Neural crest cell (in vitro differentiated cells): ENCODE results near the gene GAREM2. TPM values are rescaled to one million over a fixed set of nuclear protein-coding genes. Genes with fewer than 3 reads are reported as not detected.
A peak's percentile ranks its signal among the peaks of the same experiment; 100 is the strongest.

Source experiments
- DNase-seq: peaks from one replicate; pipeline ENCODE4 v3.0.0; 2021; ENCODE audit warnings: low read depth, mixed read lengths, low spot score
- H3K27ac Mint-ChIP-seq: one replicate; pipeline ENCODE4 v1.8.0; 2021; ENCODE audit warnings: mild to moderate bottlenecking, mixed read lengths; ENCODE audit not compliant: unreplicated experiment
- H3K27me3 Mint-ChIP-seq: 2 replicates; pipeline ENCODE4 v1.8.0; 2021; ENCODE audit warnings: low read depth, mild to moderate bottlenecking, mixed read lengths
- H3K36me3 Mint-ChIP-seq: 2 replicates; pipeline ENCODE4 v1.8.0; 2021; ENCODE audit warnings: low read depth, mild to moderate bottlenecking, mixed read lengths
- H3K4me1 Mint-ChIP-seq: 2 replicates; pipeline ENCODE4 v1.8.0; 2021; ENCODE audit warnings: mixed read lengths
- H3K4me3 Mint-ChIP-seq: one replicate; pipeline ENCODE4 v1.8.0; 2021; ENCODE audit warnings: mild to moderate bottlenecking, mixed read lengths
- H3K9me3 Mint-ChIP-seq: 2 replicates; pipeline ENCODE4 v1.8.0; 2021; ENCODE audit warnings: mixed read lengths
- total RNA-seq: library from RNA; stranded (reverse); gene quantifications from 2 replicates; pipeline ENCODE4 v1.2.1, GENCODE V29; 2021
- TF ChIP-seq, protein P1 (sequence below): fragments of 200-600 bp; sonication (generic); conservative IDR thresholded peaks from 2 replicates; pipeline ENCODE4 v1.5.0; 2021; ENCODE audit warnings: antibody characterized with exemption, mild to moderate bottlenecking

The GAREM2 gene
- total RNA-seq, 1 donor from 2014 or later = 21.8 TPM

DNA sequence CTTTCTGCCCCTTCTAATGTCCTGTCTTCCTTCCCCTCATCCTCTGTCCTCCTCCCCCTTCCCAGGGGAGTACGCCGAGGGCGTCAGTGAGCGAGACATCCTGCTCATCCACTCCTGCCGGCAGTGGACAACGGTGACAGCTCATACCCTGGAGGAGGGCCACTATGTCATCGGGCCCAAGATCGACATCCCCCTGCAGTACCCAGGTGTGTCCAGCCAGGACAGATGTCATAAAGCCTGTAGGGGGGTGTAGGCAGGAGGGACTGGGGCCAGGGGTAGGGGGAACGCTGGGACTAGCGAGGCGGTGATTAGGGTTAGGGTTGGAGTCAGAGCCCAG, 3.4 kb downstream of the GAREM2 start:
- no peak for DNase-seq
- no peaks in the 10 kb centered on the region for H3K9me3 Mint-ChIP-seq
- peak overlapping the region; percentile 79 for H3K4me3 Mint-ChIP-seq
- peaks cover 38% of the 10 kb centered on the region for H3K4me1 Mint-ChIP-seq
- H3K27ac Mint-ChIP-seq = no peak overlapping the region
- H3K36me3 Mint-ChIP-seq = no peaks in the 10 kb centered on the region
- TF ChIP-seq, protein P1, sequence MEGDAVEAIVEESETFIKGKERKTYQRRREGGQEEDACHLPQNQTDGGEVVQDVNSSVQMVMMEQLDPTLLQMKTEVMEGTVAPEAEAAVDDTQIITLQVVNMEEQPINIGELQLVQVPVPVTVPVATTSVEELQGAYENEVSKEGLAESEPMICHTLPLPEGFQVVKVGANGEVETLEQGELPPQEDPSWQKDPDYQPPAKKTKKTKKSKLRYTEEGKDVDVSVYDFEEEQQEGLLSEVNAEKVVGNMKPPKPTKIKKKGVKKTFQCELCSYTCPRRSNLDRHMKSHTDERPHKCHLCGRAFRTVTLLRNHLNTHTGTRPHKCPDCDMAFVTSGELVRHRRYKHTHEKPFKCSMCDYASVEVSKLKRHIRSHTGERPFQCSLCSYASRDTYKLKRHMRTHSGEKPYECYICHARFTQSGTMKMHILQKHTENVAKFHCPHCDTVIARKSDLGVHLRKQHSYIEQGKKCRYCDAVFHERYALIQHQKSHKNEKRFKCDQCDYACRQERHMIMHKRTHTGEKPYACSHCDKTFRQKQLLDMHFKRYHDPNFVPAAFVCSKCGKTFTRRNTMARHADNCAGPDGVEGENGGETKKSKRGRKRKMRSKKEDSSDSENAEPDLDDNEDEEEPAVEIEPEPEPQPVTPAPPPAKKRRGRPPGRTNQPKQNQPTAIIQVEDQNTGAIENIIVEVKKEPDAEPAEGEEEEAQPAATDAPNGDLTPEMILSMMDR = no peak
- peaks cover 20% of the 10 kb centered on the region for H3K27me3 Mint-ChIP-seq

DNA sequence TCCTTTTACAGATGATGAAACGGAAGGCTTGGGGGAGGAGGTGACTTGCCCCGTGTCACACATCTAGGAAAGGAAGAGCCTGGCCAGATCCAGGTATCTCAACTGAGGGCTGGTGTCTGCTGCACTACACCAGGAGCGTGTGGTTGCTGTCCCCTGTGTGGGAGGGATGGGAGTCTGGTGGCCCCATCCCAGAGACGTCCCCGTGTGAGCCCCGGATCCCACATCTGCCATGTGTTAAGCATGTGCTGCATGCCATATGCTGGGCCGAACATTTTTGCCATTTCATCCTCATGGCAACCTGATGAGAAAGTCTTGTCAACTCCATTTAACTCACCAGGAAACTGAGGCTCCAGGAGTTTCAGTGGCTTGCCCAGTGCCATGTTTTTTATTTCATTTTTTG, 4.2 kb downstream of the GAREM2 start:
- Mint-ChIP-seq H3K9me3 (no peaks in the 10 kb centered on the region), H3K27ac (no peak overlapping the region), H3K4me3 (peak overlapping the region; percentile 79), H3K4me1 (peaks cover 35% of the 10 kb centered on the region), H3K36me3 (no peaks in the 10 kb centered on the region), H3K27me3 (peaks cover 11% of the 10 kb centered on the region)
- no peak for DNase-seq
- TF ChIP-seq, protein P1 = no peak

DNA sequence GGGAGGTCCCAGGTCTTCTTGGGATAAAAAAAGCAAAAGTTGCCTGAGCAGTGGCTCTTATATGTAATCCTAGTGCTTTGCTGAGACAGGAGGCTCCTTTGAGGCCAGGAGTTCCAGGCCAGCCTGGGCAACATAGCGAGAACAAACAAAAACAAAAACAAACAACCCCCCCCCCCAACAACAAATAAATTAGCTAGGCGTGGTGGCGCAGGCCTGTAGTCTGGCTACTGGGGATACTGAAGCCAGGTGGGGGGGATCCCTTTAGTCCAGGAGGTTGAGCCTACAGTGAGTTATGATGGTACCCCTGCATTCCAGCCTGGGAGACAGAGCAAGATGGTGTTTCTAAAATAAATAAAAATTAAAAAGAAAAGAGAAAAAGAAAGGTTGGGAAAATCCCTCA, 5.4 kb downstream of the GAREM2 start:
- H3K9me3 Mint-ChIP-seq = no peaks in the 10 kb centered on the region
- peaks cover 35% of the 10 kb centered on the region for H3K4me1 Mint-ChIP-seq
- DNase-seq = no peak
- TF ChIP-seq, protein P1 = no peak
- peaks cover 9% of the 10 kb centered on the region for H3K27me3 Mint-ChIP-seq
- no peak overlapping the region for H3K27ac Mint-ChIP-seq
- no peaks in the 10 kb centered on the region for H3K36me3 Mint-ChIP-seq
- H3K4me3 Mint-ChIP-seq = peak overlapping the region; percentile 41

DNA sequence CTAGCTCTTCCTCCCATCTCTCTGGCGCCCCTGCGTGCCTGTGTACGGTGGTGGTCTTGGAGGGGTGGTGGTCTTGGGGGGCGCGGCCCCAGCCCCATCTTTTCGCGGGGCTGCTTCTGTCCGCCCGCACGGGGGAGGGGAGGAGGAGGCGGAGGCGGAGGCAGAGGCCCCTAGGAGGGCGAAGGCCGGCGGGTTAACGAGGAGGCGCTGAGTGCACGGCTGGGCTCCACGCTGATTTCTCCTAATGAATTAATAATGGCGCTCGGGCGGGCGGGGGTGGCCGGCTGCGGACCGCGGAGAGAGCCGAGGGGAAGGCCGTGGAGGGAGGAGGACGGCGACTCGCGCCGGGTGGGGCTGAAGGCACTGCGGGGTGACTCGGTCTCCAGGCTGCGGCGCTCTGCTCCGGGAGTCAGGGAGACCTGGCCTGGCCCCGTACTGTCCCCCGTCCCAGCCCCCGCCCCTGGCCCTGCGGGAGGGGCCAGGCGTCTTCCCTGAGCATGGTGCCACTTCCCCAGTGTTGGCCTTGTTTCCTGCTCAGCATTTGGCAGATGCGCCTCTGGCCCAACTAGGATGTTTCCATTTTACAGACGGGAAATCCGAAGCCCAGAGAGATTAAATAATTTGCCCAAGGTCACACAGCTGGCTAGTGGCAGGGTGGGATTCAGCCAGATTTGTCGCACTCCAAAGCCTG, 6.0 kb downstream of the GAREM2 start:
- H3K36me3 Mint-ChIP-seq = peaks cover 3% of the 10 kb centered on the region

DNA sequence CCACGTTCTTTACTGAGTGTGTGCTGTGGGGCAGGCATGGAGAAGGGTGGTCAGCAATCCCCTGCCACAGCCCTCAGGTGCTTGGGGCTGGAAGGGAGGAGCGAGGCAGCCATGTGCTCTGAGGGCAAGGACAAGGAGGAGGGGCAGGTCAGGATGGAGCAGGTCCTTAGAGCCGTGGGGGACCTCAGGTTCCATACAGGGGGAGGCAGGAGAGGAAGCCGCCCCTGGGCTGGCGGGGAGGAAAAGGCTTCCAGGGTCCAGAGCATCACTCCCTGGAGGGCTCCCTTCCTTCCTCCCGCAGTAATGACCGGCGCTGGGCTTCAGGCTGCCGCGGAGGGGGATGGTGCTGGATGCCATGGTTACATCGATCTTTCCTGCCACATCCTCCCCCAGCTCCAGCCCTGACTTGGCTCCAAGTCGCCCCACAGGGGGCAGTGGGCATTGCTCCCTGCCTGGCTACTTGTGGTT, 6.6 kb downstream of the GAREM2 start:
- Mint-ChIP-seq H3K27me3 (peaks cover 10% of the 10 kb centered on the region), H3K4me3 (peak overlapping the region; percentile 66), H3K4me1 (peaks cover 36% of the 10 kb centered on the region), H3K9me3 (no peaks in the 10 kb centered on the region), H3K36me3 (peaks cover 5% of the 10 kb centered on the region), H3K27ac (peak overlapping the region; percentile 35)
- DNase-seq = no peak
- TF ChIP-seq, protein P1 = no peak

More for the DNA sequence above, 6.0 kb downstream of the GAREM2 start:
- Mint-ChIP-seq H3K4me1 (peaks cover 39% of the 10 kb centered on the region), H3K4me3 (peak overlapping the region; percentile 66), H3K9me3 (no peaks in the 10 kb centered on the region), H3K27me3 (peaks cover 12% of the 10 kb centered on the region), H3K27ac (peak overlapping the region; percentile 35)
- no peak for DNase-seq
- TF ChIP-seq, protein P1 = no peak
